Lower leg skin (tissue), 3 donors: ENCODE data around the gene SUDS3.

Experiments used
- POLR2A ChIP-seq, 2 donors: fragments of 450-650 bp; IDR thresholded peaks; one replicate each; pipeline ENCODE4 v1.6.1; 2016 to 2017; ENCODE audit warnings: antibody characterized with exemption in 2 of 2, mild to moderate bottlenecking in 1 of 2, moderate library complexity in 1 of 2
- TF ChIP-seq, protein P1 (sequence below), 3 donors: fragments of 450-650 bp; IDR thresholded peaks; one replicate each; pipeline ENCODE4 v1.5.1; 2016; ENCODE audit warnings: antibody characterized with exemption in 3 of 3, mild to moderate bottlenecking in 3 of 3, moderate library complexity in 2 of 3

DNA sequence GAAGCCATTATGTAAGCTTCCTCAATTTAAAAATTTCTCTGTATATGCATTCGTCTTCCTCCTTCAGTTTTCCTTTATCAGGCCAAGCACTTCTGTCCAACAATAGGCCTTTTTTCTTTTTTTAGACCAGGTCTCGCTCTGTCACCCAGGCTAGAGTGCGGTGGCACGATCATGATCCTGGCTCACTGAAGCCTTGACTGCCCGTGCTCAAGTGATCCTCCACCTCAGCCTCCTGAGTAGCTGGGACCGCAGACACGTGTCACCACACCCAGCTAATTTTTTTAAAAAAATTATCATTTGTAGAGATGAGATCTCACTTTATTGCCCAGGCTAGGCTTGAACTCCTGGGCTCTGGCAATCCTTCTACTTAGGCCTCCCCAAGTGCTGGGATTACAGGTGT, 29.5 kb upstream of the SUDS3 start:
- TF ChIP-seq, protein P1, sequence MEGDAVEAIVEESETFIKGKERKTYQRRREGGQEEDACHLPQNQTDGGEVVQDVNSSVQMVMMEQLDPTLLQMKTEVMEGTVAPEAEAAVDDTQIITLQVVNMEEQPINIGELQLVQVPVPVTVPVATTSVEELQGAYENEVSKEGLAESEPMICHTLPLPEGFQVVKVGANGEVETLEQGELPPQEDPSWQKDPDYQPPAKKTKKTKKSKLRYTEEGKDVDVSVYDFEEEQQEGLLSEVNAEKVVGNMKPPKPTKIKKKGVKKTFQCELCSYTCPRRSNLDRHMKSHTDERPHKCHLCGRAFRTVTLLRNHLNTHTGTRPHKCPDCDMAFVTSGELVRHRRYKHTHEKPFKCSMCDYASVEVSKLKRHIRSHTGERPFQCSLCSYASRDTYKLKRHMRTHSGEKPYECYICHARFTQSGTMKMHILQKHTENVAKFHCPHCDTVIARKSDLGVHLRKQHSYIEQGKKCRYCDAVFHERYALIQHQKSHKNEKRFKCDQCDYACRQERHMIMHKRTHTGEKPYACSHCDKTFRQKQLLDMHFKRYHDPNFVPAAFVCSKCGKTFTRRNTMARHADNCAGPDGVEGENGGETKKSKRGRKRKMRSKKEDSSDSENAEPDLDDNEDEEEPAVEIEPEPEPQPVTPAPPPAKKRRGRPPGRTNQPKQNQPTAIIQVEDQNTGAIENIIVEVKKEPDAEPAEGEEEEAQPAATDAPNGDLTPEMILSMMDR (IDR thresholded peaks at IDR 0.05) = no peak
- no peak for TF ChIP-seq POLR2A (IDR thresholded peaks at IDR 0.05)
